Peyer's patch (tissue), 4 donors: ENCODE results near the gene NARS2.

Experiments
- POLR2A ChIP-seq, 2 donors: fragments of 450-650 bp; IDR thresholded peaks; one replicate each; pipeline ENCODE4 v1.5.1; 2017; ENCODE audit warnings: antibody characterized with exemption in 2 of 2, mild to moderate bottlenecking in 2 of 2, moderate library complexity in 2 of 2
- TF ChIP-seq, protein P1 (sequence below), 6 experiments: fragments of 450-650 bp in 4 of 6; fragments of 200-600 bp in 2 of 6; sonication (generic) in 1 of 6; IDR thresholded peaks; one replicate each; pipeline ENCODE4 v1.5.1; 2017 to 2019; ENCODE audit warnings: antibody characterized with exemption in 6 of 6, mild to moderate bottlenecking in 3 of 6, moderate library complexity in 1 of 6

DNA sequence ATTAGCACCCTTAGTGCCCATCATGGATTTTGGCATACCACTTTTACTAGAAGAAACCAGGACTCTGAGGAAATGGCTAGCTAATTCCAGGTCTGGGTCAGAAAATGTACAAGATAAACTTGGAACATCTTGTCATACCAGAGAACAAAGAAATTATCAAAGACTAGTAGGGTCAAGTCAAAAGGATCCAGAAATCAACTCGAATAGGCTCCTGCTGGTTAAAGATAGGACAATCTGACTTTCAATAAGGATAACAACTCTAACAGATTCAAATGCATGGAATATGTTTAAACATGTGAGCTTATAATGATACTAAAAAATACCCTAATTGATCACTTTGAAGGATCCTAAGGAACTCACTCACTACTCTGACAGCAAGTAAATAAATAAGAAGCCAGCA lies 175.9 kb downstream of the NARS2 start:
- TF ChIP-seq, protein P1, sequence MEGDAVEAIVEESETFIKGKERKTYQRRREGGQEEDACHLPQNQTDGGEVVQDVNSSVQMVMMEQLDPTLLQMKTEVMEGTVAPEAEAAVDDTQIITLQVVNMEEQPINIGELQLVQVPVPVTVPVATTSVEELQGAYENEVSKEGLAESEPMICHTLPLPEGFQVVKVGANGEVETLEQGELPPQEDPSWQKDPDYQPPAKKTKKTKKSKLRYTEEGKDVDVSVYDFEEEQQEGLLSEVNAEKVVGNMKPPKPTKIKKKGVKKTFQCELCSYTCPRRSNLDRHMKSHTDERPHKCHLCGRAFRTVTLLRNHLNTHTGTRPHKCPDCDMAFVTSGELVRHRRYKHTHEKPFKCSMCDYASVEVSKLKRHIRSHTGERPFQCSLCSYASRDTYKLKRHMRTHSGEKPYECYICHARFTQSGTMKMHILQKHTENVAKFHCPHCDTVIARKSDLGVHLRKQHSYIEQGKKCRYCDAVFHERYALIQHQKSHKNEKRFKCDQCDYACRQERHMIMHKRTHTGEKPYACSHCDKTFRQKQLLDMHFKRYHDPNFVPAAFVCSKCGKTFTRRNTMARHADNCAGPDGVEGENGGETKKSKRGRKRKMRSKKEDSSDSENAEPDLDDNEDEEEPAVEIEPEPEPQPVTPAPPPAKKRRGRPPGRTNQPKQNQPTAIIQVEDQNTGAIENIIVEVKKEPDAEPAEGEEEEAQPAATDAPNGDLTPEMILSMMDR (IDR thresholded peaks at IDR 0.05): no peak
- no peak for TF ChIP-seq POLR2A (IDR thresholded peaks at IDR 0.05)
